IMR-90 (cell line): ENCODE data around the gene MAP3K1. TPM values are rescaled to one million over a fixed set of nuclear protein-coding genes. Genes with fewer than 3 reads are reported as not detected.

ENCODE experiments used
- ATAC-seq: fragments of 200-7000 bp; cut with Tn5 transposase; 2 replicates; pipeline ENCODE4 v1.9.1; 2020; ENCODE audit warnings: low read depth, mild to moderate bottlenecking, moderate library complexity
- BruUV-seq: library from RNA; stranded (reverse); fragments of 400-500 nt; replicated peaks from 2 replicates; lab custom pipeline; 2021; lab: Mats Ljungman, UMichigan
- CTCF ChIA-PET: fragments of 300-600 bp; formaldehyde crosslinking; extraction: SDS; loops from one replicate; lab custom pipeline; 2021; ENCODE audit warnings: antibody characterized with exemption; lab: Yijun Ruan, JAX
- POLR2A ChIA-PET: fragments of 300-600 bp; sonication (Branson Sonifier 250); formaldehyde crosslinking; loops from one replicate; lab custom pipeline; 2022; ENCODE audit warnings: antibody characterized with exemption; ENCODE audit not compliant: unreplicated experiment; lab: Charles Lee
- DNase-seq: peaks from one replicate; pipeline ENCODE4 v3.0.0; 2013
- H2AFZ ChIP-seq: replicated peaks from 2 replicates; pipeline ENCODE3; 2013; ENCODE audit warnings: low read length, mild to moderate bottlenecking; ENCODE audit not compliant: poor library complexity
- H2AK5ac ChIP-seq: 2 replicates; pipeline ENCODE4 v1.6.1; 2013; ENCODE audit warnings: low read depth, low read length, inconsistent platforms
- H2AK9ac ChIP-seq: replicated peaks from 2 replicates; pipeline ENCODE3; 2013; ENCODE audit warnings: mild to moderate bottlenecking, low read depth, low read length, moderate library complexity; ENCODE audit not compliant: poor library complexity
- H2BK120ac ChIP-seq: 2 replicates; pipeline ENCODE4 v1.6.1; 2013; ENCODE audit warnings: low read depth, low read length, inconsistent platforms
- H2BK15ac ChIP-seq: 3 replicates; pipeline ENCODE4 v1.6.1; 2013; ENCODE audit warnings: low read depth, low read length, inconsistent platforms
- H2BK20ac ChIP-seq: 2 replicates; pipeline ENCODE4 v1.6.1; 2013; ENCODE audit warnings: low read depth, mild to moderate bottlenecking, inconsistent platforms, low read length, moderate library complexity
- H2BK5ac ChIP-seq: 2 replicates; pipeline ENCODE4 v1.6.1; 2013; ENCODE audit warnings: mild to moderate bottlenecking, low read depth, low read length, inconsistent platforms; ENCODE audit not compliant: poor library complexity, severe bottlenecking
- H3K14ac ChIP-seq: replicated peaks from 2 replicates; pipeline ENCODE4 v1.6.1; 2013; ENCODE audit warnings: low read depth, low read length, inconsistent platforms
- H3K18ac ChIP-seq: 2 replicates; pipeline ENCODE4 v1.6.1; 2013; ENCODE audit warnings: low read depth, low read length, control low read depth
- H3K23ac ChIP-seq: 2 replicates; pipeline ENCODE4 v1.6.1; 2013; ENCODE audit warnings: low read depth, low read length, inconsistent platforms
- H3K27ac ChIP-seq: 2 replicates; pipeline ENCODE4 v1.5.1; 2013; ENCODE audit warnings: mild to moderate bottlenecking, control low read depth, low read length; ENCODE audit not compliant: insufficient read depth
- H3K27me3 ChIP-seq: 2 replicates; pipeline ENCODE4 v1.6.1; 2013; ENCODE audit warnings: low read length; ENCODE audit not compliant: control insufficient read depth, insufficient read depth
- H3K36me3 ChIP-seq: 2 replicates; pipeline ENCODE4 v1.6.1; 2013; ENCODE audit warnings: low read length, mixed read lengths; ENCODE audit not compliant: control insufficient read depth, insufficient read depth
- H3K4ac ChIP-seq: 2 replicates; pipeline ENCODE4 v1.6.1; 2013; ENCODE audit warnings: low read depth, low read length, inconsistent platforms
- H3K4me1 ChIP-seq: 2 replicates; pipeline ENCODE4 v1.6.1; 2013; ENCODE audit warnings: low read length, mixed read lengths; ENCODE audit not compliant: control insufficient read depth, insufficient read depth
- H3K4me2 ChIP-seq: 2 replicates; pipeline ENCODE4 v1.6.1; 2013; ENCODE audit warnings: low read depth, mild to moderate bottlenecking, control low read depth, low read length, moderate library complexity
- H3K4me3 ChIP-seq: 2 replicates; pipeline ENCODE4 v1.5.1; 2013; ENCODE audit warnings: low read depth, mild to moderate bottlenecking, control low read depth, low read length, moderate library complexity; ENCODE audit not compliant: insufficient read depth
- H3K56ac ChIP-seq: 2 replicates; pipeline ENCODE4 v1.6.1; 2013; ENCODE audit warnings: low read length, inconsistent platforms; ENCODE audit not compliant: insufficient read depth; ENCODE audit errors: extremely low read depth
- H3K79me1 ChIP-seq, 2 experiments: 2 replicates each; pipeline ENCODE4 v1.6.1; 2013; ENCODE audit warnings: low read length in 2 of 2, inconsistent platforms in 1 of 2, low read depth in 1 of 2
- H3K9ac ChIP-seq: 2 replicates; pipeline ENCODE4 v1.6.1; 2013; ENCODE audit warnings: low read depth, low read length, control low read depth
- H3K9me1 ChIP-seq: 2 replicates; pipeline ENCODE4 v1.6.1; 2013; ENCODE audit warnings: low read length, inconsistent platforms; ENCODE audit not compliant: insufficient read depth
- H3K9me3 ChIP-seq: 2 replicates; pipeline ENCODE4 v1.6.1; 2013; ENCODE audit warnings: low read length; ENCODE audit not compliant: control insufficient read depth, insufficient read depth
- H4K20me1 ChIP-seq: 2 replicates; pipeline ENCODE4 v1.6.1; 2013; ENCODE audit warnings: low read length, inconsistent platforms; ENCODE audit not compliant: insufficient read depth
- H4K5ac ChIP-seq: 2 replicates; pipeline ENCODE4 v1.6.1; 2013; ENCODE audit warnings: mild to moderate bottlenecking, low read depth, low read length, control low read depth
- H4K8ac ChIP-seq, 2 experiments: 2 replicates each; pipeline ENCODE4 v1.6.1; 2013; ENCODE audit warnings: low read depth in 2 of 2, low read length in 2 of 2, control low read depth in 1 of 2, inconsistent platforms in 1 of 2
- H4K91ac ChIP-seq: 2 replicates; pipeline ENCODE4 v1.6.1; 2013; ENCODE audit warnings: low read depth, low read length, inconsistent platforms; ENCODE audit not compliant: insufficient read depth
- MAFK ChIP-seq: IDR thresholded peaks from 2 replicates; pipeline ENCODE4 v1.6.1; 2012; ENCODE audit warnings: low read depth, low read length, improper control_type of control experiment
- MXI1 ChIP-seq: IDR thresholded peaks from 2 replicates; pipeline ENCODE4 v1.6.1; 2012; ENCODE audit warnings: low read depth, mild to moderate bottlenecking, low read length, moderate library complexity, borderline replicate concordance
- RCOR1 ChIP-seq: IDR thresholded peaks from 2 replicates; pipeline ENCODE4 v1.6.1; 2012; ENCODE audit warnings: mild to moderate bottlenecking, low read length, improper control_type of control experiment; ENCODE audit not compliant: insufficient replicate concordance
- RFX5 ChIP-seq: IDR thresholded peaks from 2 replicates; pipeline ENCODE4 v1.8.0; 2012; ENCODE audit warnings: low read depth, mild to moderate bottlenecking, low read length, moderate library complexity
- SMC3 ChIP-seq: fragments of 150-350 bp; IDR thresholded peaks from 2 replicates; pipeline ENCODE4 v1.6.1; 2016; ENCODE audit warnings: low read depth, mild to moderate bottlenecking, antibody characterized with exemption, low read length, moderate library complexity
- WGBS, 2 experiments: methylation state at CpG; one replicate each; pipeline versions ENCODE4 v1.1.5 to v1.1.7; 2013; ENCODE audit warnings: missing lambda C conversion rate in 2 of 2; ENCODE audit not compliant: insufficient read length in 1 of 2; ENCODE audit errors: extremely low coverage in 2 of 2; 5-methylcytosine and 5-hydroxymethylcytosine counted together
- dilution Hi-C: fragments of 300-500 bp; cut with HindIII; formaldehyde crosslinking; loops from one replicate; pipeline ENCODE4 v1.14.3; 2018; ENCODE audit warnings: low sequenced_read_pairs; ENCODE audit not compliant: unreplicated experiment
- in situ Hi-C: fragments of 300-500 bp; cut with MboI; formaldehyde crosslinking; loops from 3 replicates; pipeline ENCODE4 v1.14.3; 2019; ENCODE audit warnings: low sequenced_read_pairs, inconsistent platforms, mixed read lengths
- intact Hi-C: fragments of 100-400 bp; cut with micrococcal nuclease; formaldehyde crosslinking; loops from 2 replicates; pipeline ENCODE4 v1.10.0; 2022
- polyA plus RNA-seq, 3 experiments: library from polyadenylated mRNA; depleted of rRNA; stranded (reverse); fragments of >200 nt; gene quantifications; 2 replicates each; pipeline ENCODE4 v1.2.3, GENCODE V29; 2012; ENCODE audit warnings: low replicate concordance in 1 of 3
- total RNA-seq: library from RNA; depleted of rRNA; stranded (reverse); fragments of >200 nt; gene quantifications from 2 replicates; pipeline ENCODE4 v1.2.3, GENCODE V29; 2012
- TF ChIP-seq, protein P1 (sequence below): fragments of 150-350 bp; IDR thresholded peaks from 2 replicates; pipeline ENCODE4 v1.6.1; 2016; ENCODE audit warnings: low read depth, mild to moderate bottlenecking, low read length, moderate library complexity, borderline replicate concordance

MAP3K1 gene
- total and polyA plus RNA-seq, 2 of the 4 experiments (the other 2 are of a cell fraction), result 3.8 to 18.8 TPM

DNA sequence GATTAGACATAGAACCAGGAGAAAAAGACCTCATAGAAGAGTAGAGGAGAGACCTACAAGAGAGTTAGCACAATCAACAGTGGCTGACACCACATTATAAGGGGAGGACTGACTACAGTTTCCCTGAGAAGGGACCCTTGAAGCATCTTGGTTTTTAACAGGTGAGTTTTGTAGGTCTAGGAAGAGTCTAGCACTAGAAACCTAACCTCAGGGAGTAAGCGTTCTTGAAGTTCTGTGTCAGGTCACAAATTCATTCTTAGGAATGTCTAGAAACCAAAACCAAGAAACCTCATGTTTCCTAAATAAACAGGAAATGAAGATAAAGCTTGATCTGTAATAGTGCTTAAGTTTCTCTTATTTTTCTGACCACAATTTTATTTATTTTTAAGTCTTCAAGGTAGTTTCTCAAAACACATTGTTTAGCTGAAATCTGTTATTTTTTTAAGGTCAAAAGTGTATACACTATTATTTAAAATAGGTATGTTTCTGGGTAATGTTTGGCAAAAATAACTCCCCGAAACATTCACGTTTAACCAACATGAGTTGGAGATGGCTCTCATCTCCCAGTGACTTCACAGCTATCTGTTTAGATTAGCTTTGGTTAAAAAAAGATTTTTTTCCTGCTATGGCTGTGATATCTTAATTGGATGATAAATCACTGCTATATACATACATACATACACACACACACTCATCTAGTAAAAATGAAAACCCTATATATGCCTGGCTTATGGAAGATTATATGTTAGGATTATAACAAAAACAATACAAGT is 37.1 kb downstream of the MAP3K1 start:
- no peak overlapping the region for H2AFZ ChIP-seq
- peak overlapping the region; percentile 48; the same call in 1 of the 2 replicates for H3K23ac ChIP-seq
- ATAC-seq (peak; percentile 40), DNase-seq (peak; percentile 65)
- TF ChIP-seq, protein P1, sequence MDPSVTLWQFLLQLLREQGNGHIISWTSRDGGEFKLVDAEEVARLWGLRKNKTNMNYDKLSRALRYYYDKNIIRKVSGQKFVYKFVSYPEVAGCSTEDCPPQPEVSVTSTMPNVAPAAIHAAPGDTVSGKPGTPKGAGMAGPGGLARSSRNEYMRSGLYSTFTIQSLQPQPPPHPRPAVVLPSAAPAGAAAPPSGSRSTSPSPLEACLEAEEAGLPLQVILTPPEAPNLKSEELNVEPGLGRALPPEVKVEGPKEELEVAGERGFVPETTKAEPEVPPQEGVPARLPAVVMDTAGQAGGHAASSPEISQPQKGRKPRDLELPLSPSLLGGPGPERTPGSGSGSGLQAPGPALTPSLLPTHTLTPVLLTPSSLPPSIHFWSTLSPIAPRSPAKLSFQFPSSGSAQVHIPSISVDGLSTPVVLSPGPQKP, result no peak
- TF ChIP-seq RFX5 (no peak), SMC3 (no peak), MAFK (no peak), MXI1 (no peak), RCOR1 (no peak)
- peak overlapping the region; percentile 88; the same call in 1 of the 2 replicates for H3K4me2 ChIP-seq
- H2BK15ac ChIP-seq, result no peak overlapping the region
- WGBS, 2 experiments, result no CpG with 5 or more reads among the region's 3 CpGs
- H3K18ac ChIP-seq, result no peak overlapping the region; the same call in 1 of the 2 replicates
- ChIA-PET CTCF (interaction anchor here (0.9 to 1.0 kb wide), 2 partner anchors 13 to 14 kb away, joined by 3 to 4 read pairs; no protein-coding TSS in a partner anchor), POLR2A (no interaction called here)
- no peak overlapping the region for H4K91ac ChIP-seq
- H3K79me1 ChIP-seq, result peaks cover 31 to 59% of the 10 kb centered on the region in 2 experiments
- in situ Hi-C loops (no loop called here), intact Hi-C loops (no loop called here), dilution Hi-C loops (no loop called here)
- no peak overlapping the region for H3K56ac ChIP-seq
- no peak overlapping the region for H2AK9ac ChIP-seq
- peaks cover 11% of the 10 kb centered on the region for H3K4me1 ChIP-seq
- H3K14ac ChIP-seq, result no peak overlapping the region
- peaks cover 66% of the 10 kb centered on the region for H4K20me1 ChIP-seq
- H3K9ac ChIP-seq, result no peak overlapping the region
- BruUV-seq, result no TSS peak
- H2BK5ac ChIP-seq, result peak overlapping the region; percentile 27
- H4K8ac ChIP-seq, result no peak overlapping the region
- H2BK20ac ChIP-seq, result no peak overlapping the region
- no peaks in the 10 kb centered on the region for H3K27me3 ChIP-seq
- H3K4ac ChIP-seq, result no peak overlapping the region
- H4K5ac ChIP-seq, result no peak overlapping the region
- H3K27ac ChIP-seq, result no peak overlapping the region
- no peak overlapping the region for H2BK120ac ChIP-seq
- H3K9me1 ChIP-seq, result peaks cover 17% of the 10 kb centered on the region
- no peaks in the 10 kb centered on the region for H3K9me3 ChIP-seq
- H3K4me3 ChIP-seq, result no peak overlapping the region
- H3K36me3 ChIP-seq, result no peaks in the 10 kb centered on the region
- H2AK5ac ChIP-seq, result no peak overlapping the region
